ENCODE results near the gene SYPL2.
A peak's percentile ranks its signal among the peaks of the same experiment; 100 is the strongest.
"Not testable (repeated sequence)": the region's sequence is repeated elsewhere in the genome, so short reads cannot be mapped to it uniquely, and the experiment has no call there.

The SYPL2 gene

DNA sequence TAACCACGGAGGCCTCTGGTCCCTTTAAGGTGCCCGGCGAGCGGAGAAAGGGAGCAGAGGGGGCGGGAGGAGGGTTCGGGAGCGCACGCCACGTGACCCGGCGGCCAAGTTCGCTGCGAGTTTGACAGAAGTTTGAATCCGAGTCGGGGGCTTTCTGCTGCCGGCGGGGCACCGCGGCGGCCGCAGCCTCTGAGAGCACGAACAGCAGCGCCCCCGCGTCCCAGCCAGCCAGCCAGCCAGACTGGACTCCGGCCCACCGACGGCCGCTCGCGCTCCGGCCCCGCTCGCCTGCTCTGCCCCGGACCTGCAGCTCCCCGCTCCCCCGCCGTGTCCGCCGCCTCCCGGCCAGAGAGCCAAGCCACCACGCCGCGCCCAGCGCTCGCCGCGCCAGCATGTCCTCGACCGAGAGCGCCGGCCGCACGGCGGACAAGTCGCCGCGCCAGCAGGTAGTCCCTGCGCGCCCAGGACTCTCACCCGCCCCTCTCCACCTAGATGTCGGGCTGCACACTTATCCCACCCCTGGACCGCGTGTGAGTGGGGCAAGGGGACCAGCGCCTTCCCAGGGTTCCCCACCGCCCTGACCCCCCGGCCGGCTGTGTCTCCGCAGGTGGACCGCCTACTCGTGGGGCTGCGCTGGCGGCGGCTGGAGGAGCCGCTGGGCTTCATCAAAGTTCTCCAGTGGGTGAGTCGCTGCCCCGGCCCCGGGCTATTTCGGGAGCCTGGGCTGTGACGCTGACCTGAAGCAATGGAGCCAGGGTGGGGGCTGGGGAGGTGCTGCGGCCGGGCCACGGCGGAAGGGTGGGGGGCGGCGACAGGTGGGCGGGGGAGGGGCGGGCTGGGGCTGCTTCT lies at the start of gene SYPL2:
SYPL2 (plus strand) TSS at position 95 of the 849 bp plus-strand sequence; CDS start at position 393, 298 bp downstream.
- DNase-seq: no peak

DNA sequence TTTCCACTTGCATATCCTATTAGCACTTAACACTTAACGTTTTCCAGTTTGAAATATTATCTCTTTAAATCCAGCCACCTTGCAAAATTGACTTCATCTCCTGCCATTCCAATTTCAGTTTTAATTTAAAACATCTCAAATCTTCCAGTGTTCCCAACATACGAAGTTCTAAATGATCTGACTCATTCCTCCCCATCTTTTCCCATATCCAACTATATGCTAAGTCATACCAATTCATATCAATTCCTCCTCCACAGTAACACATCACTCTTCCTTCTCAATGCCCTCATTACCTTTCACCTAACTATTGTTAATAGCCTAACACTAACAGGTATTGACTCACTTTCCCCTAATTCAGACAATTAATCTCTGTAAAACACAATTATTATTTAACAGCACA lies 42.8 kb upstream of the SYPL2 start:
- DNase-seq: no peak

DNA sequence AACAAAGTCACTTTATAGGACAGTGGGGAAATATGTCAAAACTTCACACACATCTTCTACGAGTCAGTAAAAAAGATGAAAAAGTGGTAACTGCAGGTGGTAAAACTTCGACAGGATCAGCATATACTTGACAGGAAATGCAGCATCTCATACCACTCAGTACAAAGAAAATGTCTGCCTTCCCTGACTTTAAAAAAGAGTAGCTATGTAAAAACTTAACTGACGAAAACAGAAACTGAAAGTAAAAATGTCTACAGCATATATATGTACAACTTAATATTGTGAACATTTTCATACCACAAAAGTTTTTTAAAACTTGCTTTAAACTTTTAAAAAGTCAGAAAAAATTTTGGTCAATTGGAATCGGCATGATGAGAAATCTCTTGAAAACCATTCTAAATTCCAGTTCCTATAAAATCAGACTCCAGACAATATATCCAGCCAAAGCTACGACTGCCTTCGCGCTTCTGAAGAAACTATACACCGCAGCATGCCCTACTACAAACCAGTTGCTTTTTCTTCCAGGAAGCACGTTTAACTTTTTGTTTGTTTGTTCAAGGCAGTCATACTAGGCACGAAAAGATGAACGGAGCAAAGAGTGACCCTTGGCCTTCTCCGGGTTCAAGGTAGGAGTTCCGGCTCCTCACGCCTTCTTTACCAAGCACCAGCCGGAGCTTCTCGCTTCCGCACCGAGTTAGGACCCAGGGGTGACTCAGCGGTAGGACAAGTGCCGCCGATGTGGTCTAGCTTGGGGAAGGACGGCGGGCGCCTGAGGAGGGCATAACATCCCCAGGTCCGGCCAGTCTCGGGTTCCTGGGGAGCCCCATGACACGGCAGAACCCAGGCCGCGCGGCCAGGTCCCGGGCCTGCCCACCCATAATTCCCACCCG lies 40.7 kb upstream of the SYPL2 start:
- DNase-seq: no peak

GRCh38 chr1:109426281-109427170 lies 39.8 kb upstream of the SYPL2 start, which contains the start of gene PSMA5:
TSS of gene PSMA5 (minus strand) at chr1:109426448. CDS start at chr1:109426330, 118 bp downstream.
- DNase-seq: peak; percentile 91

GRCh38 chr1:109427171-109427467 lies 39.2 kb upstream of the SYPL2 start:
- no peak for DNase-seq

DNA sequence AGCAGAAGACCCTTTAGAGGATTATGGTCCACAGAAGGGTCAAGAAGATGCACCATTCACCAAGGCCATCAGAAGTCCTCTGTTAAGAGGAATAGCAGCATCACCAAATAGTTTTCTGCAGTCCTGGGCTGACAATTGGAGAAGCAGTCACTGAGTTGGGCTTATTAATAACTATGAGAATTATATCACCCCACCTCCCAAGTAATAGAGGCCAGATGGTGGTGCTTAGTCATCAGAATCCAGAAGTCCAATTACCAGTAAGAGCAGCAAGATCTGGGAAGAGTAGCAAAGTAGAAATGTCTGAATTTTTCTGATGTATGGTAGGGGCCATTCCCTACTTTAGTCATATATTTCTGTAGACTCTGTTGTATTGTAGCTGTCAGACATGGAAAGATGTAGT lies 34.0 kb upstream of the SYPL2 start:
- no peak for DNase-seq

GRCh38 chr1:109433322-109433721 lies 33.0 kb upstream of the SYPL2 start:
- DNase-seq: no peak

GRCh38 chr1:109434484-109434883 lies 31.9 kb upstream of the SYPL2 start:
- DNase-seq: no peak

DNA sequence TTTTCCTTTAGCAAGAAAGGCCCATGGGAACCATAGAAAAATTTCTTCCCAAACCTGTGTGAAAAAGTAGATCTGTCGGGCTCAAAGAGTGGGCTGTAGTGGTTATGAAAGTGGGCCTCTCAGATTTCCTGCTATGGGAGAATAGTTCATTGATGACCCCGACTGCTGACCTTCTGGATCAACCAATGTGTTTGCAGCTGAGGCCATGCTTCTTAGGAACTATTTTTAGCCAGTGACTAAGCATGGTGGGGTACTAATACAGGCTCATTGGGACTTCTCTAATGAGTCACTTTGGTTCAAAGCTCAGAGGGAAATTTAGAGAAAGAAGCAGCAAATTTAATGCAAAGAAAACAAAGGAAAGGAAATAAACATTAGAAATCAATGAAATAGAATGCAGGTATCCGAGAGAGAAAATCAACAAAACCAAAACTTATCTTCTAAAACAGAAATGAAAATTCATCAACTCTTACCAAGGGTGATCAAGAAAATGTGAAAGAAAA lies 27.5 kb upstream of the SYPL2 start:
- DNase-seq: no peak

DNA sequence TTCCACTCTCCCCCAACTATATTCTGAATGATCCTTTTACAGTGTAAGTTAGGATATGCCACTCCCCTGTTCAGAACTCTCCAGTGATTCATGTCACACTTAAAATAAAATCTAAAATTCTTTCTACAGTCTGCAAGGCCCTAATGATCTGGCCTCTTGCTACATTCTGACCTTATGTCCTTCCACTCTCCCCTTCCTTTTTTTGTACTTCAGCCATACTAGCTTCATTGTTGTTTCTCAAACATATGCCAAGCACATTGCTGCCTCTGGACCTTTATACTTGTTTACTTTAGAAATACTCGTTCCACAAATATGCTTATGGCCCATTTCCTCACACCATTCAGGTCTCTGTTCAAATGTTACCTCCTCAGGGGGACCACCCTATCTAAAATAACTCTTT lies 25.3 kb upstream of the SYPL2 start:
- no peak for DNase-seq

- DNase-seq: no peak
Measured at GRCh38 chr1:109443476-109443875, 22.9 kb upstream of the SYPL2 start.

DNA sequence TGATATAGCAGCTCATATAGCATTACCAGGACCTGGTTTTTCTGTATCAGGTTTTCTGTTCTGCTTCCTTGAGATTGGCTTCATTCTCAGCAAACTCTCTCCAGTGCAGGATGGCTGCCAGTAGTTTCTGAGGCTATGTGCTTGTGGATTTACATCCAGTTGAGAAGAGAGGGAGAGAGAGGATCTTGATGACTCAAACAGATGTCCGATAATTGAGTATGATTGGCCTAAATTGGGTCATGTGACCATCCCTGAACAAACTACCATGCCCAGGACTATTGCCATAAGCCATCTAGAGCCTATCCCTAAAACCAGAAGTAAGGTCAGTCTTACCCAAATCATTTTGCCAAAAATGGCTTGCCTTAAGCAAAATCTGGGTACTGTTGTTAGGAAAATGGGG lies 22.0 kb upstream of the SYPL2 start:
- no peak for DNase-seq

GRCh38 chr1:109445949-109446695 lies 20.2 kb upstream of the SYPL2 start:
- not testable (repeated sequence) for DNase-seq

GRCh38 chr1:109447524-109447923 lies 18.8 kb upstream of the SYPL2 start:
- no peak for DNase-seq

- no peak for DNase-seq
Measured at GRCh38 chr1:109454497-109455133, 11.7 kb upstream of the SYPL2 start.

- DNase-seq: no peak
Measured at GRCh38 chr1:109457819-109458218, 8.5 kb upstream of the SYPL2 start.

GRCh38 chr1:109466125-109466451 lies 258 bp upstream of the SYPL2 start:
- DNase-seq: no peak

DNA sequence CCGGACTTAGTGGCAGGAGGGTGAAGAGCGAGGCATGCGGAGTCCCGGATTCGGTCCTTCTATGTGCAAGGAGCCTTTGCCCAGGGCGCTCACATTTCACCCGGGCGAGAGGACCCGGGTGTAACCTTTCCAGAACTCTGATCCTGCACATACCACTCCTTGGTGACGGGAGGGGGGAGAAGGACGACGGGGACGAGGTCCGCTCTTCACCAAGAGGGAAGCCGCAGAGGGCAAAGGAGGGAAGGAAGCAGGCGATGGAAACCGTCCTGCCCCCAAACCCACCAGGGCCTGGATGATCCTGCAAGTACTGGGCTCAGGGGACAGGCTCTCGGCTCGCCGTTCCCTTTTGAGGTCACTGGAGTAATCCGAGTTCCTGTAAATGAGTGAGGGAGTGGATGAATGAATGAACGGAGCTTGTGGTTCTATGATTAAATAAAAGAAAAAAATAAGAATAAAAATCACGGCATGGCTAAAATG lies 993 bp downstream of the SYPL2 start:
- no peak for DNase-seq

GRCh38 chr1:109468061-109468460 lies 1.7 kb downstream of the SYPL2 start:
- no peak for DNase-seq

DNA sequence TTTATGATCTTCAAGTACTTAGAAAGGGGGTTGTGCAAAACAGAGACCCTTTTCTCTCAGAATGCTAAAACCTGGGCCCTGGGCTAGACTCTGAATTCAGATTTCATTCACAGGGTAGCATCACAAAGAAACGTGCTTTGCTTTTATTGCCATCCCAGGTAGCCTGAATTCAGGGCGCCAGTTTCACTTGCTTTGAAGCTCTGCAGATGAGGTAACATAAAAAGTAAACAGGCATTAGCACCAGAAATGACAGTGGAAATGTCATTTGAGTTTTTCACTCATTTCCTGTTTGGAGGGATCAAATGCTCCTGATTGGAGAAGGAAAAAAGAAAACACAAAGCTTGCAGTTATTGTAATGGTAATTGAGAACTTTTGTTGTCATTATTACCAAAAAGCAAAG lies 2.6 kb downstream of the SYPL2 start:
- no peak for DNase-seq

GRCh38 chr1:109470245-109470644 lies 3.9 kb downstream of the SYPL2 start:
- DNase-seq: no peak

- DNase-seq: no peak
Measured at GRCh38 chr1:109472779-109473178, 6.4 kb downstream of the SYPL2 start.
